ENCODE results near the gene MINAR1.
"Not testable (repeated sequence)": the region's sequence is repeated elsewhere in the genome, so short reads cannot be mapped to it uniquely, and the experiment has no call there.

The MINAR1 gene

GRCh38 chr15:79425591-79426295, 6.4 kb upstream of the MINAR1 start:
- Histone ChIP-seq H3K4me1 (peaks cover 0 to under 1% (median 0%) of the 10 kb centered on the region in 4 donors), H3K9me3 (no peaks in the 10 kb centered on the region), H3K27ac (no peak overlapping the region), H3K27me3 (peaks cover 0 to 26% of the 10 kb centered on the region in 2 donors), H3K36me3 (no peaks in the 10 kb centered on the region), H3K4me3 (no peak overlapping the region)
- no peak for DNase-seq
- intact Hi-C loops (cut with DNase I; ENCODE audit: low total_unique reads) = no loop called here
- TF ChIP-seq CTCF (IDR thresholded peaks at IDR 0.05) = no peak

- Histone ChIP-seq H3K27me3 (peaks cover 0 to 38% of the 10 kb centered on the region in 2 donors), H3K4me1 (peaks cover 0 to 12% (median 9%) of the 10 kb centered on the region in 4 donors)
- H3K27ac ChIP-seq; H3K36me3 ChIP-seq; H3K9me3 ChIP-seq; intact Hi-C loops (cut with DNase I; ENCODE audit: low total_unique reads); DNase-seq; H3K4me3 ChIP-seq: not testable (repeated sequence)
These were observed 5.2 kb upstream of the MINAR1 start for GRCh38 chr15:79426899-79427298.

GRCh38 chr15:79427781-79428598, 4.1 kb upstream of the MINAR1 start:
- H3K27me3 ChIP-seq = peaks cover 0 to 48% of the 10 kb centered on the region in 2 donors
- TF ChIP-seq CTCF (IDR thresholded peaks at IDR 0.05) = no peak
- H3K36me3 ChIP-seq = no peaks in the 10 kb centered on the region
- no peaks in the 10 kb centered on the region for H3K9me3 ChIP-seq
- intact Hi-C loops (cut with DNase I; ENCODE audit: low total_unique reads) = no loop called here
- no peak for DNase-seq
- H3K4me1 ChIP-seq = peaks cover 0 to 21% (median 17%) of the 10 kb centered on the region in 4 donors
- H3K4me3 ChIP-seq = no peak overlapping the region
- H3K27ac ChIP-seq = no peak overlapping the region

- Histone ChIP-seq H3K4me3 (peak overlapping the region; percentile 41 to 54), H3K27me3 (peaks cover 0 to 57% of the 10 kb centered on the region in 2 donors), H3K4me1 (peaks cover 0 to 21% (median 17%) of the 10 kb centered on the region in 4 donors), H3K36me3 (no peaks in the 10 kb centered on the region), H3K9me3 (no peaks in the 10 kb centered on the region), H3K27ac (no peak overlapping the region)
- intact Hi-C loops (cut with DNase I; ENCODE audit: low total_unique reads) = no loop called here
- no peak for TF ChIP-seq CTCF (IDR thresholded peaks at IDR 0.05)
- no peak for DNase-seq
These were observed 1.1 kb upstream of the MINAR1 start for GRCh38 chr15:79430901-79431635.

GRCh38 chr15:79432345-79433275, 474 bp downstream of the MINAR1 start:
- Histone ChIP-seq H3K27ac (no peak overlapping the region), H3K27me3 (peaks cover 0 to 47% of the 10 kb centered on the region in 2 donors), H3K36me3 (no peaks in the 10 kb centered on the region), H3K9me3 (no peaks in the 10 kb centered on the region), H3K4me3 (peak overlapping the region; percentile 41 to 54), H3K4me1 (peaks cover 0 to 21% (median 17%) of the 10 kb centered on the region in 4 donors)
- DNase-seq = no peak
- intact Hi-C loops (cut with DNase I; ENCODE audit: low total_unique reads) = no loop called here
- TF ChIP-seq CTCF (IDR thresholded peaks at IDR 0.05) = peak in 1 of 2 experiments; percentile 3
